Measurements from ENCODE around the gene CXCL10.

The CXCL10 gene

GRCh38 chr4:75995727-75996126, 27.6 kb downstream of the CXCL10 start:
- WGBS, 2 experiments (ENCODE audit: insufficient coverage in 2 of 2): 37 to 62% methylated on average over 1 to 3 of the region's 5 CpGs
- H3K36me3 ChIP-seq (ENCODE audit: control insufficient read depth, insufficient read depth, low read length): no peaks in the 10 kb centered on the region
- no peaks in the 10 kb centered on the region for H3K9me3 ChIP-seq (ENCODE audit: control insufficient read depth, low read length)
- H3K27ac ChIP-seq (ENCODE audit: low read depth, low read length, severe bottlenecking): no peak overlapping the region
- H3K4me1 ChIP-seq (ENCODE audit: control insufficient read depth, insufficient read depth, low read length, poor library complexity, severe bottlenecking): no peaks in the 10 kb centered on the region
- no peak overlapping the region for H3K4me3 ChIP-seq (ENCODE audit: extremely low read depth, insufficient read depth, low read length, poor library complexity, severe bottlenecking)

- Histone ChIP-seq H3K4me3 (ENCODE audit: extremely low read depth, insufficient read depth, low read length, poor library complexity, severe bottlenecking) (no peak overlapping the region), H3K27ac (ENCODE audit: low read depth, low read length, severe bottlenecking) (no peak overlapping the region), H3K9me3 (ENCODE audit: control insufficient read depth, low read length) (no peaks in the 10 kb centered on the region), H3K4me1 (ENCODE audit: control insufficient read depth, insufficient read depth, low read length, poor library complexity, severe bottlenecking) (peaks cover 5% of the 10 kb centered on the region), H3K36me3 (ENCODE audit: control insufficient read depth, insufficient read depth, low read length) (peaks cover 15% of the 10 kb centered on the region)
- WGBS, 2 experiments (ENCODE audit: insufficient coverage in 2 of 2): 67 to 100% methylated on average over 1 of the region's 1 CpG
These were observed 30.8 kb downstream of the CXCL10 start for GRCh38 chr4:75992462-75992861.

- H3K4me1 ChIP-seq (ENCODE audit: control insufficient read depth, insufficient read depth, low read length, poor library complexity, severe bottlenecking): peaks cover 5% of the 10 kb centered on the region
- no peaks in the 10 kb centered on the region for H3K9me3 ChIP-seq (ENCODE audit: control insufficient read depth, low read length)
- H3K36me3 ChIP-seq (ENCODE audit: control insufficient read depth, insufficient read depth, low read length): peaks cover 19% of the 10 kb centered on the region
- WGBS, 2 experiments (ENCODE audit: insufficient coverage in 2 of 2): 5 to 6% methylated on average over 10 to 15 of the region's 20 CpGs
- H3K27ac ChIP-seq (ENCODE audit: low read depth, low read length, severe bottlenecking): peak overlapping the region; percentile 59
- peak overlapping the region; percentile 81 for H3K4me3 ChIP-seq (ENCODE audit: extremely low read depth, insufficient read depth, low read length, poor library complexity, severe bottlenecking)
These were observed 33.3 kb downstream of the CXCL10 start for GRCh38 chr4:75989846-75990528.

GRCh38 chr4:75985116-75985515, 38.2 kb downstream of the CXCL10 start:
- 96 to 100% methylated on average over 2 to 3 of the region's 3 CpGs for WGBS, 2 experiments (ENCODE audit: insufficient coverage in 2 of 2)
- Histone ChIP-seq H3K4me3 (ENCODE audit: extremely low read depth, insufficient read depth, low read length, poor library complexity, severe bottlenecking) (no peak overlapping the region), H3K27ac (ENCODE audit: low read depth, low read length, severe bottlenecking) (no peak overlapping the region), H3K9me3 (ENCODE audit: control insufficient read depth, low read length) (no peaks in the 10 kb centered on the region), H3K36me3 (ENCODE audit: control insufficient read depth, insufficient read depth, low read length) (peaks cover 52% of the 10 kb centered on the region), H3K4me1 (ENCODE audit: control insufficient read depth, insufficient read depth, low read length, poor library complexity, severe bottlenecking) (peaks cover 5% of the 10 kb centered on the region)

- Histone ChIP-seq H3K4me3 (ENCODE audit: extremely low read depth, insufficient read depth, low read length, poor library complexity, severe bottlenecking) (no peak overlapping the region), H3K36me3 (ENCODE audit: control insufficient read depth, insufficient read depth, low read length) (peaks cover 76% of the 10 kb centered on the region), H3K9me3 (ENCODE audit: control insufficient read depth, low read length) (no peaks in the 10 kb centered on the region), H3K4me1 (ENCODE audit: control insufficient read depth, insufficient read depth, low read length, poor library complexity, severe bottlenecking) (no peaks in the 10 kb centered on the region), H3K27ac (ENCODE audit: low read depth, low read length, severe bottlenecking) (no peak overlapping the region)
- 96 to 100% methylated on average over 2 to 3 of the region's 4 CpGs for WGBS, 2 experiments (ENCODE audit: insufficient coverage in 2 of 2)
These were observed 42.7 kb downstream of the CXCL10 start for GRCh38 chr4:75980576-75980975.

- H3K27ac ChIP-seq (ENCODE audit: low read depth, low read length, severe bottlenecking): no peak overlapping the region
- no peak overlapping the region for H3K4me3 ChIP-seq (ENCODE audit: extremely low read depth, insufficient read depth, low read length, poor library complexity, severe bottlenecking)
- peaks cover 92% of the 10 kb centered on the region for H3K36me3 ChIP-seq (ENCODE audit: control insufficient read depth, insufficient read depth, low read length)
- no peaks in the 10 kb centered on the region for H3K4me1 ChIP-seq (ENCODE audit: control insufficient read depth, insufficient read depth, low read length, poor library complexity, severe bottlenecking)
- H3K9me3 ChIP-seq (ENCODE audit: control insufficient read depth, low read length): no peaks in the 10 kb centered on the region
- no CpG with 5 or more reads among the region's 2 CpGs for WGBS, 2 experiments (ENCODE audit: insufficient coverage in 2 of 2)
These were observed 47.1 kb downstream of the CXCL10 start for GRCh38 chr4:75976177-75976576.

GRCh38 chr4:75973766-75974165, 49.5 kb downstream of the CXCL10 start:
- Histone ChIP-seq H3K36me3 (ENCODE audit: control insufficient read depth, insufficient read depth, low read length) (peaks cover 94% of the 10 kb centered on the region), H3K4me1 (ENCODE audit: control insufficient read depth, insufficient read depth, low read length, poor library complexity, severe bottlenecking) (no peaks in the 10 kb centered on the region), H3K4me3 (ENCODE audit: extremely low read depth, insufficient read depth, low read length, poor library complexity, severe bottlenecking) (no peak overlapping the region), H3K9me3 (ENCODE audit: control insufficient read depth, low read length) (no peaks in the 10 kb centered on the region), H3K27ac (ENCODE audit: low read depth, low read length, severe bottlenecking) (no peak overlapping the region)

Measured in mesodermal cell (in vitro differentiated cells).